Esophagus (tissue), 2 donors: Measurements from ENCODE around the gene EXO1. TPM values are rescaled to one million over a fixed set of nuclear protein-coding genes. Genes with fewer than 3 reads are reported as not detected.

ENCODE experiments used
- H3K27ac ChIP-seq, 2 donors: one replicate each; pipeline ENCODE4 v1.5.1; 2013; ENCODE audit warnings: low read depth in 2 of 2, mild to moderate bottlenecking in 2 of 2, inconsistent platforms in 1 of 2, low read length in 1 of 2, moderate library complexity in 1 of 2
- H3K27me3 ChIP-seq, 2 donors: one replicate each; pipeline ENCODE4 v1.6.1; 2013; ENCODE audit warnings: low read length in 2 of 2, control low read depth in 1 of 2, mild to moderate bottlenecking in 1 of 2; ENCODE audit not compliant: insufficient read depth in 2 of 2, control insufficient read depth in 1 of 2
- H3K36me3 ChIP-seq, 2 donors: one replicate each; pipeline ENCODE4 v1.6.1; 2013; ENCODE audit warnings: low read length in 1 of 2; ENCODE audit not compliant: control insufficient read depth in 2 of 2, insufficient read depth in 2 of 2
- H3K4me1 ChIP-seq, 2 donors: one replicate each; pipeline ENCODE4 v1.6.1; 2013; ENCODE audit warnings: low read length in 1 of 2; ENCODE audit not compliant: control insufficient read depth in 2 of 2, insufficient read depth in 2 of 2
- H3K4me3 ChIP-seq, 2 donors: one replicate each; pipeline ENCODE4 v1.5.1; 2013; ENCODE audit warnings: low read length in 2 of 2, mild to moderate bottlenecking in 2 of 2, low read depth in 1 of 2, moderate library complexity in 1 of 2
- H3K9me3 ChIP-seq, 2 donors: one replicate each; pipeline ENCODE4 v1.6.1; 2013; ENCODE audit warnings: mild to moderate bottlenecking in 2 of 2, low read depth in 1 of 2, low read length in 1 of 2, moderate library complexity in 1 of 2; ENCODE audit not compliant: control insufficient read depth in 2 of 2, insufficient read depth in 1 of 2
- WGBS, 2 donors: extraction: QIAGEN DNeasy Blood & Tissue Kit; methylation state at CpG; one replicate each; pipeline ENCODE4 v1.1.7; 2013; 5-methylcytosine and 5-hydroxymethylcytosine counted together
- polyA plus RNA-seq, 2 donors: library from polyadenylated mRNA; stranded (reverse); fragments of 200-250 nt; gene quantifications; one replicate each; pipeline ENCODE4 v1.2.3, GENCODE V29; 2013
- donor health status: healthy with polysubstance abuse.
- donor health status: Bipolar disorder and iron deficiency.

EXO1 gene
- polyA plus RNA-seq, 2 donors: 1.2 to 2.7 TPM

DNA sequence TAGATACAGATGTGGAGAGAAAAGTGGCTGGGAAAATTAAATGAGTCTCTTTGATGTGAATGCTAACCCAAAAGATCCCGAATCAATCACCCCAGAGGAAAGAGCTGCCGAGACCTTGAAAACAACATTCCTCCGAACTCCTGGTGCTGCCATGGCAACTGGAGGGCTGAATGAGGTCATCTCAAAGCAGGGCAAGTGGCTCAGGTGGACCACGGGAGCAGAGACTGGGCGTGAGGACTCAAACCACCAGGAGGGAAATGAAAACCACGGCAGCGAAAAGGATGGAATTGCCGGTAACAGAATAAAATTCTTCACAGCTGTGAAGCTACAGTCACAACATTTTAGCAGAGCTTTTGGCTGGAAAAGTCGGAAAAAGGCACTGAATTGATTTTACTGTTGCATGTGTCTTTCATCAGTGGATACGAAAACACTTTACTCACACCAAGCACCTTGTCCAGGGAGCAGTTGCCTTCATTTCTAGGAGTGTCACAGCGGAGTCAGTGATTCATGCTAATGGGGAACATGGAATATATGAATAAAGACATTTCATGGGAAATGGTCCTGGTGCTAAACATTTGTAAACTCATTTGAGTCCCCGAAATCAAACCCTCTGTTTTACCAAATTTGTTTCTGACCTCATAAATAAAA, 86.3 kb downstream of the EXO1 start:
- Histone ChIP-seq H3K4me3 (no peak overlapping the region), H3K4me1 (peaks cover 0 to 2% of the 10 kb centered on the region in 2 donors), H3K27me3 (no peaks in the 10 kb centered on the region), H3K9me3 (no peaks in the 10 kb centered on the region), H3K36me3 (no peaks in the 10 kb centered on the region), H3K27ac (no peak overlapping the region)
- WGBS, 2 donors: 38 to 41% methylated on average over 12 of the region's 12 CpGs

DNA sequence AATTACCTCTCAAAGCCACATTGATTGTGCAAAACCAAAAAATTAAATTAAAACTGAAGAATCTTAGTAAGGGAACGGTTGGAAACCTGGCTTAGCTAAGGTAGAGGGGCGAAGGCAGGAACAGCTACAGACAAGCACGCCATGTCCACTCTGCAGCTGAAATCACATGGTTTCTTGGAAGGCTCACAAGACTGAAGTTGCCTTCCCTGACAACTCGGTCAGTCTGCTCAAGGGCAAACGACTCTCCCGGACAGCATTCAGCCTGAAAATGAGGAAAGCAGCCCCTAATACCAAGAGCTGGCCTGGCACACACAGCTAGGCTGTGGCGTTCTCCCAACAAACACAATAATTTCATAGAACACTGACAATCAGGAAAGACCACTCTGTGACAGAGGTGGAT, 86.9 kb downstream of the EXO1 start:
- no peaks in the 10 kb centered on the region for H3K27me3 ChIP-seq
- no peaks in the 10 kb centered on the region for H3K9me3 ChIP-seq
- no peak overlapping the region for H3K4me3 ChIP-seq
- H3K36me3 ChIP-seq: no peaks in the 10 kb centered on the region
- H3K27ac ChIP-seq: no peak overlapping the region
- H3K4me1 ChIP-seq: peaks cover 0 to 2% of the 10 kb centered on the region in 2 donors
- whole genome bisulfite sequencing, 2 donors: 69% methylated on average over 7 of the region's 7 CpGs

Other genes starting within 250 kb of the EXO1 start
- 1 to 10 TPM; 1.3 to 1.6 TPM for gene CHML, start 207.8 kb upstream of the EXO1 start, polyA plus RNA-seq
- 10 to 100 TPM; 10.0 to 13.2 TPM for gene OPN3, start 207.8 kb upstream of the EXO1 start, polyA plus RNA-seq
- not detected for gene WDR64, start 195.9 kb upstream of the EXO1 start, polyA plus RNA-seq
- gene BECN2, start 109.6 kb downstream of the EXO1 start, polyA plus RNA-seq: not detected
- gene MAP1LC3C, start 150.9 kb downstream of the EXO1 start, polyA plus RNA-seq: under 1 TPM; 0.37 to 0.67 TPM